HepG2 (cell line): Measurements from ENCODE around the gene IFNLR1.

Source experiments
- EZH2 ChIP-seq: conservative IDR thresholded peaks from 2 replicates; pipeline ENCODE4 v1.6.1; 2012; ENCODE audit warnings: mild to moderate bottlenecking, low read depth, low read length, moderate library complexity
- JDP2 ChIP-seq: sonication (generic); formaldehyde crosslinking; IDR thresholded peaks from 2 replicates; pipeline ENCODE4 v1.8.1; 2022; ENCODE audit warnings: missing genetic modification reagents, borderline replicate concordance
- KLF13 ChIP-seq: sonication (generic); formaldehyde crosslinking; IDR thresholded peaks from 2 replicates; pipeline ENCODE4 v1.4.0; 2020; ENCODE audit warnings: mild to moderate bottlenecking, missing genetic modification reagents
- PLSCR1 ChIP-seq: sonication (generic); formaldehyde crosslinking; IDR thresholded peaks from 2 replicates; pipeline ENCODE4 v1.5.0; 2020; ENCODE audit warnings: missing genetic modification reagents, mild to moderate bottlenecking, borderline replicate concordance
- POLR2A ChIP-seq, 2 experiments: IDR thresholded peaks; 2 replicates each; pipeline ENCODE4 v1.6.1; 2011; ENCODE audit warnings: low read depth in 2 of 2, low read length in 2 of 2, mild to moderate bottlenecking in 1 of 2, moderate library complexity in 1 of 2; ENCODE audit not compliant: insufficient read depth in 1 of 2
- POLR2AphosphoS2 ChIP-seq: IDR thresholded peaks from 2 replicates; pipeline ENCODE4 v1.6.1; 2011; ENCODE audit warnings: low read depth, low read length, improper control_type of control experiment
- POLR2AphosphoS5 ChIP-seq: IDR thresholded peaks from 2 replicates; pipeline ENCODE4 v1.6.1; 2012; ENCODE audit warnings: low read depth, low read length
- SNAI1 ChIP-seq: sonication (generic); formaldehyde crosslinking; IDR thresholded peaks from 2 replicates; pipeline ENCODE4 v1.5.0; 2020; ENCODE audit warnings: mild to moderate bottlenecking, missing genetic modification reagents, borderline replicate concordance
- UBTF ChIP-seq: sonication (generic); formaldehyde crosslinking; IDR thresholded peaks from 2 replicates; pipeline ENCODE4 v1.4.0; 2020; ENCODE audit warnings: mild to moderate bottlenecking, missing genetic modification reagents
- ZNF12 ChIP-seq: sonication (generic); formaldehyde crosslinking; IDR thresholded peaks from 2 replicates; pipeline ENCODE4 v1.5.0; 2020; ENCODE audit warnings: missing genetic modification reagents
- ZNF562 ChIP-seq: sonication (generic); formaldehyde crosslinking; IDR thresholded peaks from 2 replicates; pipeline ENCODE4 v1.8.0; 2022; ENCODE audit warnings: missing genetic modification reagents, borderline replicate concordance
- TF ChIP-seq, protein P1 (sequence below): sonication (generic); formaldehyde crosslinking; IDR thresholded peaks from 2 replicates; pipeline ENCODE4 v1.5.0; 2020; ENCODE audit warnings: mild to moderate bottlenecking, missing genetic modification reagents, moderate library complexity

DNA sequence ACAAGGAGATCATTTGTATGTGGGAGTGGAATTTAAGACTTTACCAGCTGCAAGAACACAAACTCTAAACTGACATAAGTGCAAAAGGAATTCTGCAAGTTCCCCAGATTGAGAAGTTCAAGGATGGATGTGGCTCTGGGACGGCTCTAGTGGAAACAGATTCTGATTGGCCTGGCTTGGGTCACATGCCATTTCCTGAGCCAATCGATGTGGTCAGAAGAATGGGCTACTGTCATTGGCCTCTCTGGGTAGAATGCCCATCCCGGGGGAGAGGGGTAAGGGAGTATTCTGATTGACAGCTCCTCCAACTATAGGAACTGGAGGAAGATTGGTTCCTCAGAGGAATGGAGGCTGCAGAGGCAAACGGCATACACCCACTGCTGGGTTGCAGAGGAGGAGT, 6.0 kb upstream of the IFNLR1 start:
- TF ChIP-seq, protein P1, sequence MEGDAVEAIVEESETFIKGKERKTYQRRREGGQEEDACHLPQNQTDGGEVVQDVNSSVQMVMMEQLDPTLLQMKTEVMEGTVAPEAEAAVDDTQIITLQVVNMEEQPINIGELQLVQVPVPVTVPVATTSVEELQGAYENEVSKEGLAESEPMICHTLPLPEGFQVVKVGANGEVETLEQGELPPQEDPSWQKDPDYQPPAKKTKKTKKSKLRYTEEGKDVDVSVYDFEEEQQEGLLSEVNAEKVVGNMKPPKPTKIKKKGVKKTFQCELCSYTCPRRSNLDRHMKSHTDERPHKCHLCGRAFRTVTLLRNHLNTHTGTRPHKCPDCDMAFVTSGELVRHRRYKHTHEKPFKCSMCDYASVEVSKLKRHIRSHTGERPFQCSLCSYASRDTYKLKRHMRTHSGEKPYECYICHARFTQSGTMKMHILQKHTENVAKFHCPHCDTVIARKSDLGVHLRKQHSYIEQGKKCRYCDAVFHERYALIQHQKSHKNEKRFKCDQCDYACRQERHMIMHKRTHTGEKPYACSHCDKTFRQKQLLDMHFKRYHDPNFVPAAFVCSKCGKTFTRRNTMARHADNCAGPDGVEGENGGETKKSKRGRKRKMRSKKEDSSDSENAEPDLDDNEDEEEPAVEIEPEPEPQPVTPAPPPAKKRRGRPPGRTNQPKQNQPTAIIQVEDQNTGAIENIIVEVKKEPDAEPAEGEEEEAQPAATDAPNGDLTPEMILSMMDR (CRISPR knock-in tag) = no peak
- TF ChIP-seq POLR2AphosphoS2 (no peak), ZNF562 (CRISPR knock-in tag) (no peak), ZNF12 (CRISPR knock-in tag) (no peak), JDP2 (no peak), POLR2A (IDR thresholded peaks at IDR 0.05; ENCODE audit: insufficient read depth in 1 of 2, low read depth in 2 of 2, low read length in 2 of 2) (no peak), PLSCR1 (CRISPR knock-in tag) (no peak), KLF13 (CRISPR knock-in tag) (no peak), SNAI1 (no peak), POLR2AphosphoS5 (no peak), EZH2 (no peak), UBTF (CRISPR knock-in tag) (no peak)
